ENCODE results near the gene MLH3.

DNA sequence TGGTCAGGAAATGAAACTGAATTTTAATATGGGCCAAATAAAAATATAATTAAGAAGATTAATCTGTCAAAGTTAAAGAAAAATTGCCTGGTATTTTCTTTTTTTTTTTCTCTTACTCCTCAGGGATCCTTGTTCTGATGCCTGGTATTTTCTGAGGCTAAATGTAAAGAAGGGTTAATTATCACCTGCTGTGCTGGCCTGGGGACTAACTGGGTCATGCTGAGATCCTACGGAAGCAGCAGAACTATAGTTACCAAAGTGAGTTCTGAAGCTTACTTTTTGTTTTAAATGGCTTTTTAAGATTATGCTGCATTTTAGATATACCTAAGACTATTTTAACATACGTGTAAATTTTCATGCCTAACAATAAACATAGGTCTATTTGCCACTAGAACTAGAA lies 41.4 kb upstream of the MLH3 start:
- no peak for TF ChIP-seq POLR2A (IDR thresholded peaks at IDR 0.05)
- TF ChIP-seq, protein P1, sequence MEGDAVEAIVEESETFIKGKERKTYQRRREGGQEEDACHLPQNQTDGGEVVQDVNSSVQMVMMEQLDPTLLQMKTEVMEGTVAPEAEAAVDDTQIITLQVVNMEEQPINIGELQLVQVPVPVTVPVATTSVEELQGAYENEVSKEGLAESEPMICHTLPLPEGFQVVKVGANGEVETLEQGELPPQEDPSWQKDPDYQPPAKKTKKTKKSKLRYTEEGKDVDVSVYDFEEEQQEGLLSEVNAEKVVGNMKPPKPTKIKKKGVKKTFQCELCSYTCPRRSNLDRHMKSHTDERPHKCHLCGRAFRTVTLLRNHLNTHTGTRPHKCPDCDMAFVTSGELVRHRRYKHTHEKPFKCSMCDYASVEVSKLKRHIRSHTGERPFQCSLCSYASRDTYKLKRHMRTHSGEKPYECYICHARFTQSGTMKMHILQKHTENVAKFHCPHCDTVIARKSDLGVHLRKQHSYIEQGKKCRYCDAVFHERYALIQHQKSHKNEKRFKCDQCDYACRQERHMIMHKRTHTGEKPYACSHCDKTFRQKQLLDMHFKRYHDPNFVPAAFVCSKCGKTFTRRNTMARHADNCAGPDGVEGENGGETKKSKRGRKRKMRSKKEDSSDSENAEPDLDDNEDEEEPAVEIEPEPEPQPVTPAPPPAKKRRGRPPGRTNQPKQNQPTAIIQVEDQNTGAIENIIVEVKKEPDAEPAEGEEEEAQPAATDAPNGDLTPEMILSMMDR (IDR thresholded peaks at IDR 0.05) = no peak
